GM13977 (cell line): ENCODE data around the gene ABTB2.

Experiments used
- DNase-seq: peaks from one replicate; pipeline ENCODE4 v3.0.0; 2012; ENCODE audit warnings: low spot score
- CTCF ChIP-seq: IDR thresholded peaks from 2 replicates; pipeline ENCODE4 v1.5.1; 2012; ENCODE audit warnings: mild to moderate bottlenecking, control low read depth; ENCODE audit not compliant: insufficient read depth; ENCODE audit errors: extremely low read depth, missing control alignments
- in situ Hi-C: fragments of 300-500 bp; cut with MboI; formaldehyde crosslinking; loops from one replicate; pipeline ENCODE4 v1.12.0; 2022; ENCODE audit warnings: low sequenced_read_pairs, low pct_unique_long_range_greater_than_20kb, mixed read lengths, inconsistent platforms; ENCODE audit not compliant: unreplicated experiment

ABTB2 gene

DNA sequence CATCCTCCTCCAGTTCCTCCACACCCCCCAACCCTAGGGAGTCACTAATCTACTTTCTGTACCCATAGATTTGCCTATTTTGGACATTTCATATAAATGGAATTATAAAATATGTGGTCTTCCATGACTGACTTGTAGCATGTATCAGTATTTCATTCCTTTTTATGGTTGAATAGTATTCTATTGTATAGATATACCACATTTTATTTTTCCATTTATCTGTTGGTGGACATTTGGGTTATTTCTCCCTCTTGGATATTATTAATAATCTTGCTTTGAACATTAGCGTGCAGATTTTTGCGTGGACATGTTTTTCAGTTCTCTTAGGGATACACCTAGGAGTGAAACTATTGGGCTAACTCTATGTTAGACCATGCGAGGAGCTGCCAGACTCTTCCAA lies 229.0 kb downstream of the ABTB2 start:
- no peak for DNase-seq
- no peak for TF ChIP-seq CTCF
- in situ Hi-C loops: no loop called here

- DNase-seq: no peak
- TF ChIP-seq CTCF: no peak
- in situ Hi-C loops: no loop called here
These were observed 230.6 kb downstream of the ABTB2 start for GRCh38 chr11:34126959-34127848.

DNA sequence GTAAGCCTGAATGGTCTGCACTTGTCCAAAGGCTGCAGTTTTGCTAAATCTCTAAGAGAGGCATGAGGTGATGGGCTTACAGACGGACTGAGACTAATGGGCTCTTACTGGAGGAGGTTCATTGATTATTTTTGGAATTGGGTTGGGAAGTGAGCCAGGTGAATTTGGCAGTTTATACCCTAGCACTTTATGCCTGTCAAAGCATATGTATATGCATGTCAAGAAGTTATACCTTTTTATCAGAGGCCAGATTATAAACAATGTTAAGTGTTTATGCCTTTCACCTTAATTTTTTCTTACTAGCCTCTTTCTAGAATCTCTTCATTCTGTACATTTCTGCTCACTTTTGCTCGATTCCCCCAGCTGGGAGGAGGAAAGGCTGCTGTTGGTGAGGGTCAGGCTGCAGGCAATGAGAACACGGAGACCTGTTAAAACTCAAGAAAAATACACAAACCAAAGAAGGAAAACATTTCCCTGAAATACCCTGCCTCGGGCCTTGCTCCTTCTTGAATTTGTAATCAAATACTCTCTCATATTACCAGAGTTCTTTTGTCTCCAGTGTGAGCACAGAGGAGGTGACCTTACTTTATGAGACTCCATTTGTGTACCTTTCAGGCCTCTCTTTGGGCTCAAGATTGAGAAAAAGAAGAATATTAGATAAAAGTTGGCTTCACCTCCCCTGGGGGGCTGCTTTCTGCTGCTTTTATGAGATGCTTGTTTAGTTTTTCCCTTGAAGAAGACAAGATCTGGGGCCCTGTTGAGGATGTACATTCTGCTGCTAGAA lies 232.7 kb downstream of the ABTB2 start:
- in situ Hi-C loops: no loop called here
- DNase-seq: no peak
- no peak for TF ChIP-seq CTCF

- in situ Hi-C loops: no loop called here
- no peak for DNase-seq
- TF ChIP-seq CTCF: no peak
These were observed 237.2 kb downstream of the ABTB2 start for GRCh38 chr11:34120651-34121050.

- in situ Hi-C loops: no loop called here
- TF ChIP-seq CTCF: no peak
- no peak for DNase-seq
These were observed 243.3 kb downstream of the ABTB2 start for GRCh38 chr11:34114471-34114870.

DNA sequence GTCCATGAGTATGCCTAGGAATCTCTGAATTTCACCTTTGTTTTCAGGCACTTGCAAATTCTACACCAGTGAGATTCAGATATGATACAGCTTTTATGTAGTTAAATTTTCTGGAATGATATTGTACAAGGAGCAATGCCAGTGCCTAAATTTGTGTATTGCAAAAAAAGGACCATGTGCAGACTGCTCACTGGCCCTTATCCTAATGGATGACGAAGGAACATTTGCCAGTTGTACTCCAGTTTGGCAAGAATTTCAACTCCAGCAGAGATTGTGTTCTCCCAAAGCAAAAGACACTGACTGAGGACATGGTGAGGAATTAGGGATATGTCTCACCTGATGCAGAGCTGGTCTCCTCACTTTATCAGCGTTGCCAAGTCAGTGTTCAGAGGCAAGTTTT lies 243.8 kb downstream of the ABTB2 start:
- DNase-seq: no peak
- TF ChIP-seq CTCF: no peak
- in situ Hi-C loops: no loop called here
